Small intestine (tissue), 7 donors: ENCODE results near the gene MPDU1. TPM values are rescaled to one million over a fixed set of nuclear protein-coding genes. Genes with fewer than 3 reads are reported as not detected.

Experiments used
- DNase-seq, 2 donors: peaks; one replicate each; pipeline versions ENCODE4 v3.0.0 to v3.0.0-alpha.2; 2013
- FAIRE-seq: peaks from 2 replicates; lab custom pipeline; 2012; peaks lifted over from hg19 to GRCh38; lab: Jason Lieb, UNC
- H3K27ac ChIP-seq, 3 donors: one replicate each; pipeline ENCODE4 v1.5.1; 2013; ENCODE audit warnings: low read length in 2 of 3, mild to moderate bottlenecking in 2 of 3, control low read depth in 1 of 3, inconsistent platforms in 1 of 3, low read depth in 1 of 3, moderate library complexity in 1 of 3
- H3K27me3 ChIP-seq, 3 donors: one replicate each; pipeline ENCODE4 v1.6.1; 2013; ENCODE audit warnings: low read length in 3 of 3, inconsistent platforms in 1 of 3; ENCODE audit not compliant: control insufficient read depth in 3 of 3, insufficient read depth in 3 of 3
- H3K36me3 ChIP-seq, 3 donors: one replicate each; pipeline ENCODE4 v1.6.1; 2013; ENCODE audit warnings: low read length in 3 of 3, inconsistent platforms in 1 of 3, low read depth in 1 of 3, mild to moderate bottlenecking in 1 of 3, moderate library complexity in 1 of 3; ENCODE audit not compliant: control insufficient read depth in 3 of 3, insufficient read depth in 2 of 3
- H3K4me1 ChIP-seq, 3 donors: one replicate each; pipeline ENCODE4 v1.6.1; 2013; ENCODE audit warnings: low read length in 2 of 3, inconsistent platforms in 1 of 3, low read depth in 1 of 3, mild to moderate bottlenecking in 1 of 3, moderate library complexity in 1 of 3; ENCODE audit not compliant: control insufficient read depth in 3 of 3, insufficient read depth in 2 of 3
- H3K4me3 ChIP-seq, 3 donors: one replicate each; pipeline ENCODE4 v1.5.1; 2013; ENCODE audit warnings: low read length in 3 of 3, control low read depth in 1 of 3, inconsistent platforms in 1 of 3, low read depth in 1 of 3, mild to moderate bottlenecking in 1 of 3, moderate library complexity in 1 of 3
- H3K9me3 ChIP-seq, 2 donors: one replicate each; pipeline ENCODE4 v1.6.1; 2013; ENCODE audit warnings: low read depth in 1 of 2, low read length in 1 of 2; ENCODE audit not compliant: control insufficient read depth in 2 of 2, insufficient read depth in 1 of 2
- WGBS, 3 donors: extraction: QIAGEN DNeasy Blood & Tissue Kit; methylation state at CpG; one replicate each; pipeline ENCODE4 v1.1.7; 2013; 5-methylcytosine and 5-hydroxymethylcytosine counted together
- polyA plus RNA-seq, 4 donors: library from polyadenylated mRNA; stranded (reverse) in 3 of 4; unstranded in 1 of 4; fragments of 200-250 nt in 3 of 4; fragments of 120-200 nt in 1 of 4; gene quantifications; one replicate each; pipeline versions ENCODE4 v1.2.1 to v1.2.3, GENCODE V29; 2013
- donor health status: healthy with polysubstance abuse.
- donor health status: control.
- donor health status: control.
- donor health status: Bipolar disorder and iron deficiency.
- donor health status: healthy.

Gene MPDU1
- polyA plus RNA-seq, 4 donors: 69.7 to 126 (median 96.4) TPM

DNA sequence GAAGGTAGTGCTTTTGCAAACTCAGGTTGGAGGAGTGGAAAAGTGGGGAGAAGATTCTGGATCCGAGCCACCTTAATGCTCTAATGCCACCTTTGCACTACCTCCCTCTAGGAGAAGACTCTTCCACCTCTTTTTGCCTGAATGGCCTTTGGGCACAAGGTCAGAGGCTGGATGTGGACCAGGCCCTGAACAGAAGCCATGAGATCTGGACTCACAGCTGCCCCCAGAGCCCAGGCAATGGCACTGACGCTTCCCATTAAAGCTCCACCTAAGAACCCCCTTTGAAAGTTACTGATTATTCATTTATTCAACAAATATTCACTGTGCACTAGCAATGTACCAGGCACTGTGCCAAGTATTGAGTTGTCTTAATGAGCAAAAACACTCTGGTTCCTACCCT, 49.4 kb downstream of the MPDU1 start:
- Histone ChIP-seq H3K4me3 (no peak overlapping the region), H3K4me1 (peaks cover 0 to 39% (median 6%) of the 10 kb centered on the region in 3 donors), H3K27ac (no peak overlapping the region), H3K36me3 (no peaks in the 10 kb centered on the region), H3K27me3 (peaks cover 0 to 3% (median 0%) of the 10 kb centered on the region in 3 donors), H3K9me3 (no peaks in the 10 kb centered on the region)
- DNase-seq (no peak), FAIRE-seq (no peak)
- 76 to 83% (median 82%) methylated on average over 2 of the region's 2 CpGs for WGBS, 3 donors

DNA sequence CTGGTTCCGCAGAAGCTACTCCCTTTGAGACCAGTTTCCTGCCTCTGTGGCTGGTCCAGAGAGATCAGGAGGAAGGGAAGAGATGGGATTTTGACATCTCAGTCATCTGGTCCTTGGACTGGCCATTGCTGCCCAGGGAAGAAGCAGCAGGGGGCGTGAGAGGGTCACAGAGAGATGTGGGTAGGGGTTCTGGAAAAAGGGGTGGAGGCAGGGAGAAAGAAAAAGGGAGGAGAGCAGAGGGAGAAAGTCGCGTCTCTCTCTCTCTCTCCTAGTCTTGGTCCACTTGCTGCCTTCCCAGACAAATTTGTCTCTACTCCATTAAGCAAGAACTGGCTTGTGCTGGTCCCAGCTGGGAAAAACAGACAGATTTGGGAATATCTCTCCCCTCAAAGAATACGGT, 50.7 kb downstream of the MPDU1 start:
- peak in 1 of 2 donors; percentile 40 for DNase-seq
- WGBS, 3 donors: 33 to 48% (median 35%) methylated on average over 5 of the region's 5 CpGs

DNA sequence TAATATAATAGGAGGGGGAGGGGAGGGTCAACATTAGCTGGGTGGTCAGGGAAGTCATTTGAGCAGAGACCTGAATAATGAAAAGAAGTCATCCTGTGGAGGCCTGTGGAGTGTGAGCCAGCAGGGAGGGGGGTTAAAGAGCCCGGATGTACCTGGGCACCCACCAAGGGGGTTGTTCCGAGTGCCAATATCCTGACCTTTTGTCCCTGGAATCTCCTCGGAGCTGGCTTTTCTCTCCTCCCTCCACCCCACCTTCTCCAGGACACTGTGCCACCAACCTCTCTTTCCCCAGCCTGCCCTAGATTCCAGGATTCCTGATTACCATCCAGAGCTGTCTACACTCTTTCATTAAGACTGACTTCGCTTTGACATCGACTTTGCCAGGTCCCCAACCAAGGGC, 52.5 kb downstream of the MPDU1 start:
- Histone ChIP-seq H3K4me1 (peaks cover 0 to 12% (median 2%) of the 10 kb centered on the region in 3 donors), H3K27me3 (peaks cover 0 to 3% (median 0%) of the 10 kb centered on the region in 3 donors), H3K4me3 (no peak overlapping the region), H3K9me3 (no peaks in the 10 kb centered on the region), H3K27ac (no peak overlapping the region), H3K36me3 (no peaks in the 10 kb centered on the region)
- no peak for FAIRE-seq
- no peak for DNase-seq
- WGBS, 3 donors: 61 to 72% (median 71%) methylated on average over 5 of the region's 5 CpGs

More for the DNA sequence above, 50.7 kb downstream of the MPDU1 start:
- Histone ChIP-seq H3K9me3 (no peaks in the 10 kb centered on the region), H3K4me3 (no peak overlapping the region), H3K27me3 (peaks cover 0 to 3% (median 0%) of the 10 kb centered on the region in 3 donors), H3K4me1 (peaks cover 0 to 30% (median 6%) of the 10 kb centered on the region in 3 donors), H3K27ac (no peak overlapping the region), H3K36me3 (no peaks in the 10 kb centered on the region)
- FAIRE-seq: no peak

Other genes with a start within 250 kb of the MPDU1 start
- 10 to 100 TPM in 1 of 4 donors, 1 to 10 TPM in 3; 3.8 to 43.5 (median 8.5) TPM for gene ACAP1, start 247.3 kb upstream of the MPDU1 start, polyA plus RNA-seq
- 1 to 10 TPM; 6.0 to 8.6 (median 7.9) TPM for gene KCTD11, start 231.7 kb upstream of the MPDU1 start, polyA plus RNA-seq
- not detected for gene TMEM95, start 228.7 kb upstream of the MPDU1 start, polyA plus RNA-seq
- gene TNK1, start 202.8 kb upstream of the MPDU1 start, polyA plus RNA-seq: 10 to 100 TPM in 2 of 4 donors, 1 to 10 TPM in 2; 8.8 to 16.3 (median 10.7) TPM
- 10 to 100 TPM in 3 of 4 donors, 1 to 10 TPM in 1; 6.3 to 18.0 (median 13.6) TPM for gene PLSCR3, start 189.3 kb upstream of the MPDU1 start, polyA plus RNA-seq
- gene TMEM256, start 179.8 kb upstream of the MPDU1 start, polyA plus RNA-seq: 100 to 1,000 TPM; 193 to 771 (median 385) TPM
- 1 to 10 TPM in 2 of 4 donors, under 1 TPM in 2; 0.22 to 6.1 (median 2.6) TPM for gene NLGN2, start 176.0 kb upstream of the MPDU1 start, polyA plus RNA-seq
- gene SPEM1, start 163.5 kb upstream of the MPDU1 start, polyA plus RNA-seq: not detected
- not detected for gene SPEM2, start 158.2 kb upstream of the MPDU1 start, polyA plus RNA-seq
- gene SPEM3, start 155.0 kb upstream of the MPDU1 start, polyA plus RNA-seq: not detected
- 10 to 100 TPM in 2 of 4 donors, 1 to 10 TPM in 2; 9.3 to 14.9 (median 10.2) TPM for gene TMEM102, start 148.4 kb upstream of the MPDU1 start, polyA plus RNA-seq
- under 1 TPM in 2 of 4 donors, not detected in 2; 0.61 to 0.86 TPM for gene FGF11, start 144.3 kb upstream of the MPDU1 start, polyA plus RNA-seq
- gene CHRNB1, start 138.8 kb upstream of the MPDU1 start, polyA plus RNA-seq: 10 to 100 TPM in 3 of 4 donors, 1 to 10 TPM in 1; 8.4 to 11.9 (median 10.4) TPM
- gene ZBTB4, start 104.2 kb upstream of the MPDU1 start, polyA plus RNA-seq: 10 to 100 TPM in 2 of 4 donors, 1 to 10 TPM in 2; 7.6 to 76.4 (median 12.4) TPM
- gene SLC35G6, start 102.4 kb upstream of the MPDU1 start, polyA plus RNA-seq: under 1 TPM in 1 of 4 donors, not detected in 3; 0.49 TPM
- gene POLR2A, start 99.5 kb upstream of the MPDU1 start, polyA plus RNA-seq: 100 to 1,000 TPM in 1 of 4 donors, 10 to 100 TPM in 2, 1 to 10 TPM in 1; 10.0 to 104 (median 20.8) TPM
- 10 to 100 TPM in 3 of 4 donors, 1 to 10 TPM in 1; 8.1 to 31.1 (median 22.1) TPM for gene TNFSF12, start 34.8 kb upstream of the MPDU1 start, polyA plus RNA-seq
- 100 to 1,000 TPM in 1 of 4 donors, 10 to 100 TPM in 3; 23.0 to 107 (median 28.5) TPM for gene TNFSF13, start 25.1 kb upstream of the MPDU1 start, polyA plus RNA-seq
- 10 to 100 TPM; 39.8 to 66.7 (median 53.3) TPM for gene SENP3, start 21.9 kb upstream of the MPDU1 start, polyA plus RNA-seq
- gene CD68, start 4.2 kb upstream of the MPDU1 start, polyA plus RNA-seq: 100 to 1,000 TPM in 3 of 4 donors, 10 to 100 TPM in 1; 60.2 to 708 (median 171) TPM
- 1 to 10 TPM in 2 of 4 donors, not detected in 2; 1.2 to 1.3 TPM for gene SOX15, start 6.2 kb downstream of the MPDU1 start, polyA plus RNA-seq
- gene FXR2, start 31.0 kb downstream of the MPDU1 start, polyA plus RNA-seq: 10 to 100 TPM; 25.1 to 41.1 (median 30.9) TPM
- 1,000 to 10,000 TPM in 2 of 4 donors, 100 to 1,000 TPM in 2; 204 to 1,210 (median 689) TPM for gene SAT2, start 44.0 kb downstream of the MPDU1 start, polyA plus RNA-seq
- 10 to 100 TPM in 3 of 4 donors, 1 to 10 TPM in 1; 2.6 to 38.8 (median 20.6) TPM for gene SHBG, start 46.3 kb downstream of the MPDU1 start, polyA plus RNA-seq
- 1 to 10 TPM in 2 of 4 donors, not detected in 2; 1.1 to 1.9 TPM for gene ATP1B2, start 67.1 kb downstream of the MPDU1 start, polyA plus RNA-seq
- gene TP53, start 103.6 kb downstream of the MPDU1 start, polyA plus RNA-seq: 10 to 100 TPM in 2 of 4 donors, 1 to 10 TPM in 2; 8.7 to 51.8 (median 26.3) TPM
- gene WRAP53, start 104.6 kb downstream of the MPDU1 start, polyA plus RNA-seq: 10 to 100 TPM in 3 of 4 donors, 1 to 10 TPM in 1; 7.1 to 17.7 (median 11.2) TPM
- 1 to 10 TPM in 2 of 4 donors, not detected in 2; 1.1 to 2.0 TPM for gene EFNB3, start 121.3 kb downstream of the MPDU1 start, polyA plus RNA-seq
- gene DNAH2, start 133.9 kb downstream of the MPDU1 start, polyA plus RNA-seq: under 1 TPM in 2 of 4 donors, not detected in 2; 0.04 to 0.09 TPM